Measurements from ENCODE around the gene KLHL6. TPM values are rescaled to one million over a fixed set of nuclear protein-coding genes. Genes with fewer than 3 reads are reported as not detected.

Gene KLHL6
- total RNA-seq, 1 experiment from 2014 or later = 0.03 TPM

DNA sequence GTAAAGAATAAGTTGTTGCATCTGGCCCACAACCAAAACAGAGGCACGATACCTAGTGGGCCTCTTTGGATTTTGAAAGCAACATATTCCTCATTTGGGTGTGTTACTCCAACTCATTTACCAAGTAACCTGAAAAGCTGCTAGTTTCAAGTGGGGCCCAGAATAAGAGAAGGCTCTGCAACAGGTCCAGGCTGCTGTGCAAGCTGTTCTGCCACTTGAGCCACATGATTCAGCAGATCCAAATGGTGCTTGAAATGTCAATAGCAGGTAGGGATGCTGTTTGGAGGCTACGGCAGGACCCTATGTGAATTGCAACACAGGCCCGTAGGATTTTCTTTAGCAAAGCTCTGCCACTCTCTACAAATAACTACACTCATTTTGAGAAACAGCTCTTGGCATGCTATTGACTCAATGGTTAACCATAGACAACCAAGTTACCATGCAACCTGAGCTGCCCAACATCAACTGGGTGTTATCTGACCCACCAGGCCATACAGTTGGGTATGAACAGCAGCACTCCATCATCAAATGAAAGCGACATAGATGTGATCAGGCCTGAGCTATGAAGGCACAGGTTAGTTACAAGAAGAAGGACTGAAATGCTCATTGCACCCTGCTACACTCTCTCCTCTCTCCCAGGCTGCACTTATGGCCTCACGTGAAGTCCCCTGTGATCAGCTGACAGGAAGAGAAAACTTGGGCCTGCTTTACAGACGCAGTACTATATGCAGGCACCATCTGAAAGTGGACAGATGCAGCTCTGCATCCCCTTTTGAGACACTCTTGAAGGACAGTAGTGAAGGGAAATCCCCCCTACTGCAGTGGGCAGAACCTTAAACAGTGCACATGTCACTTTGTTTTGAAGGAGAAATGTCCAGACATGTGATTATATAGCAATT is 117.6 kb downstream of the KLHL6 start:
- H3K4me1 ChIP-seq (ENCODE audit: control insufficient read depth, insufficient read depth, low read length) = no peaks in the 10 kb centered on the region
- ATAC-seq (no peak), DNase-seq (ENCODE audit: low read depth, low spot score) (no peak)
- peaks cover 2% of the 10 kb centered on the region for H3K27me3 ChIP-seq (ENCODE audit: control insufficient read depth, insufficient read depth, low read length)
- peaks cover 5% of the 10 kb centered on the region; the same call in 1 of the 2 replicates for H3K9me3 ChIP-seq (ENCODE audit: control insufficient read depth, insufficient read depth, low read depth, low read length)
- intact Hi-C loops (cut with micrococcal nuclease; ENCODE audit: unreplicated experiment) (no loop called here), in situ Hi-C loops (cut with HindIII; ENCODE audit: low pct_unique_long_range_greater_than_20kb, low sequenced_read_pairs) (no loop called here)
- ChIA-PET CTCF (interaction anchor here (1.0 kb wide), 1 partner anchor 56 kb away, joined by 3 read pairs; no protein-coding TSS in a partner anchor), POLR2A (no interaction called here)
- TF ChIP-seq POLR2AphosphoS5 (IDR thresholded peaks at IDR 0.05; ENCODE audit: low read depth, low read length) (no peak), SIN3A (IDR thresholded peaks at IDR 0.05; ENCODE audit: borderline replicate concordance, insufficient read depth, low read depth, low read length) (no peak)
- BruUV-seq (replicated peaks) = no TSS peak
- no peak overlapping the region for H3K27ac ChIP-seq (ENCODE audit: low read length)
- H3K36me3 ChIP-seq (ENCODE audit: control insufficient read depth, insufficient read depth, low read length) = no peaks in the 10 kb centered on the region
- no peak overlapping the region for H3K4me3 ChIP-seq (ENCODE audit: low read depth in 2 of 2, low read length in 2 of 2)

Other genes starting within 250 kb of the KLHL6 start
- 1.0 TPM for gene MCF2L2, start 127.1 kb downstream of the KLHL6 start, total RNA-seq (2021; ENCODE audit: unreplicated experiment)
- gene KLHL24, start 79.9 kb upstream of the KLHL6 start, total RNA-seq (2021; ENCODE audit: unreplicated experiment) = 42.0 TPM
- gene YEATS2, start 142.1 kb upstream of the KLHL6 start, total RNA-seq (2021; ENCODE audit: unreplicated experiment) = 33.8 TPM